Measurements from ENCODE around the gene PLCB2.

The PLCB2 gene

DNA sequence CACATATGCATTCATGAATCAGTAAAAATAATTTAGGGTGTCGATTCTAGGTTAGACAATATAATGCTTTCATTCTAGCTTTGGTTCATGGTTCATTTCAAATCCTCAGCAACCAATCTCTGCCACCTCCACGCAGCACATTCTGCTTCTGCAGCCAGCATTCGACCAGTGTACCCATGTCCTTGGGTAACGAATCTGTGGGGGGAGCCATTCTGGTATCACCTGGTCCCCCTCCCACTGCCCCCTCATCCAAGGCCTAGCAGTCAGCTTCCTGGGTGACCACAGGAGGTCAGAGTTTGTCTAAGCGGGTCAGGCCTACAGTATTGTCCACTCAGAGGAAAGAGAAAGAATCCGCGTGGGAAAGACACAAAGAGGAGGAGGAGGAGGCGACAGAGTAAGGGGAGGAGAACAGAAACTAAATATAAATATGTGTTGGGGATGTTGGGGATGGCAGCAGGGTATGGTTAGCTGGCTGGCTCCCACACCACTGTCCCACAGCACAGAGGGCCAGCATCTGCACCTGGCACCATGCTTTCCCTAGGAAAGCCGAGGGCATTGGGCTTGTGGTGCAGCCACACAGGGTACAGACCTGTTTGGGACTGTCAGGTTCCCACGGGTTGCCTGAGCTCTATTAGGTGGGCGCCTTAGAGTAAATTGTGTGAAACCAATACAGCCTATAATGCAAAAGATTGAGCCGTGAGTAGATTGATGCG is 56.8 kb downstream of the PLCB2 start:
- TF ChIP-seq CTCF (IDR thresholded peaks at IDR 0.05; ENCODE audit: insufficient read depth, low read length, missing control alignments) = no peak
- DNase-seq (ENCODE audit: low read depth, low spot score) = no peak
- POLR2A ChIA-PET = no interaction called here
- H3K4me3 ChIP-seq (ENCODE audit: low read depth, low read length) = no peak overlapping the region
- CTCF ChIA-PET = interaction anchor here (1.2 to 5.5 kb wide), 6 partner anchors 10 to 33 kb away, joined by 4 to 52 read pairs (median 6); no protein-coding TSS in a partner anchor

GRCh38 chr15:40250304-40250656 is 57.5 kb downstream of the PLCB2 start:
- H3K4me3 ChIP-seq (ENCODE audit: low read depth, low read length) = no peak overlapping the region
- ChIA-PET POLR2A (no interaction called here), CTCF (interaction anchor here (1.2 to 5.5 kb wide), 8 partner anchors 9 to 33 kb away, joined by 3 to 52 read pairs (median 6); no protein-coding TSS in a partner anchor)
- DNase-seq (ENCODE audit: low read depth, low spot score) = no peak
- no peak for TF ChIP-seq CTCF (IDR thresholded peaks at IDR 0.05; ENCODE audit: insufficient read depth, low read length, missing control alignments)

- no peak for TF ChIP-seq CTCF (IDR thresholded peaks at IDR 0.05; ENCODE audit: insufficient read depth, low read length, missing control alignments)
- POLR2A ChIA-PET = interaction anchor here (0.7 kb wide), 1 partner anchor 22 kb away, joined by 3 read pairs; no protein-coding TSS in a partner anchor
- H3K4me3 ChIP-seq (ENCODE audit: low read depth, low read length) = no peak overlapping the region
- CTCF ChIA-PET = interaction anchor here (0.7 to 5.5 kb wide), 10 partner anchors 9 to 172 kb away, joined by 3 to 52 read pairs (median 4); no protein-coding TSS in a partner anchor
- DNase-seq (ENCODE audit: low read depth, low spot score) = peak; percentile 41
Observed at GRCh38 chr15:40249477-40250303, 58.0 kb downstream of the PLCB2 start.

GRCh38 chr15:40248006-40248783 is 59.5 kb downstream of the PLCB2 start:
- no peak for TF ChIP-seq CTCF (IDR thresholded peaks at IDR 0.05; ENCODE audit: insufficient read depth, low read length, missing control alignments)
- DNase-seq (ENCODE audit: low read depth, low spot score) = no peak
- ChIA-PET CTCF (interaction anchor here (0.9 to 5.5 kb wide), 6 partner anchors 9 to 32 kb away, joined by 4 to 52 read pairs (median 6); partner anchors contain the start of gene PAK6), POLR2A (no interaction called here)
- no peak overlapping the region for H3K4me3 ChIP-seq (ENCODE audit: low read depth, low read length)

GRCh38 chr15:40247406-40247971 is 60.2 kb downstream of the PLCB2 start:
- ChIA-PET POLR2A (no interaction called here), CTCF (interaction anchor here (0.8 to 5.5 kb wide), 7 partner anchors 9 to 202 kb away, joined by 3 to 52 read pairs (median 4); partner anchors contain the start of gene PAK6)
- no peak for DNase-seq (ENCODE audit: low read depth, low spot score)
- H3K4me3 ChIP-seq (ENCODE audit: low read depth, low read length) = no peak overlapping the region
- no peak for TF ChIP-seq CTCF (IDR thresholded peaks at IDR 0.05; ENCODE audit: insufficient read depth, low read length, missing control alignments)
